Fibroblast of the aortic adventitia (primary cell): ENCODE data around the gene PNPLA1. TPM values are rescaled to one million over a fixed set of nuclear protein-coding genes. Genes with fewer than 3 reads are reported as not detected.

Source experiments
- DNase-seq: peaks from one replicate; pipeline ENCODE4 v3.0.0-alpha.2; 2010; ENCODE audit warnings: low read depth
- H3K4me3 ChIP-seq: 2 replicates; pipeline ENCODE4 v1.5.1; 2011; ENCODE audit warnings: low read depth, mild to moderate bottlenecking, control low read depth, low read length, moderate library complexity
- total RNA-seq: library from RNA; depleted of rRNA; stranded (reverse); fragments of >200 nt; gene quantifications from 2 replicates; pipeline ENCODE4 v1.2.3, GENCODE V29; 2012; ENCODE audit warnings: low replicate concordance
- TF ChIP-seq, protein P1 (sequence below): IDR thresholded peaks from 2 replicates; pipeline ENCODE4 v1.5.1; 2011; ENCODE audit warnings: mild to moderate bottlenecking, low read length, control low read depth, inconsistent platforms; ENCODE audit not compliant: insufficient read depth

Gene PNPLA1
- total RNA-seq, 1 donor = 0.09 TPM

DNA sequence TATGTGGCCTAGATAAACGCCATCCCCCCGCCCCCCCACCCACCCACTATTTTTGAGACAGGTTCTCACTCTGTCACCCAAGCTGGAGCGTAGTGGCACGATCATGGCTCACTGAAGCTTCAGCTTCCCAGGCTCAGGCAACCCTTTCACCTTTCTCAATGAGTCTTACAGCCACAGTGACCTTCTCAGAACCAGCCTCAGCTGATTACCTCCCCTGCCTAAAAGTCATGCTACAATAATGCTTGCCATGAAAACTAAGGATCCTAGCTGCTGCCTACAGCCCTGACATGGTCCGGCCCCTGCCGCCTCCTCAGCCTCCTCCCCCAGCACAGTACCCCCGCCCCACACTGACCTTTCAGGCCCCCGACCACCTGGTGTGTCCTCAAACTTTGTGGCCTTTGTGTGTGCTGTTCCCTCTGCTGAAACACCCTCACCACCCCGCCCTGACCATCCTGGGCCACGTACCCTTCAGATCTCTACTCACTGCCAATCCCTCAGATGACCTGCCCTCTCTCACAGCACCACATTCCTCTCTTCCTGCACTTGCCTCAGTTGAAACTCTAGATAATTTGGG is 31.3 kb downstream of the PNPLA1 start:
- no peak overlapping the region for H3K4me3 ChIP-seq
- no peak for DNase-seq
- TF ChIP-seq, protein P1, sequence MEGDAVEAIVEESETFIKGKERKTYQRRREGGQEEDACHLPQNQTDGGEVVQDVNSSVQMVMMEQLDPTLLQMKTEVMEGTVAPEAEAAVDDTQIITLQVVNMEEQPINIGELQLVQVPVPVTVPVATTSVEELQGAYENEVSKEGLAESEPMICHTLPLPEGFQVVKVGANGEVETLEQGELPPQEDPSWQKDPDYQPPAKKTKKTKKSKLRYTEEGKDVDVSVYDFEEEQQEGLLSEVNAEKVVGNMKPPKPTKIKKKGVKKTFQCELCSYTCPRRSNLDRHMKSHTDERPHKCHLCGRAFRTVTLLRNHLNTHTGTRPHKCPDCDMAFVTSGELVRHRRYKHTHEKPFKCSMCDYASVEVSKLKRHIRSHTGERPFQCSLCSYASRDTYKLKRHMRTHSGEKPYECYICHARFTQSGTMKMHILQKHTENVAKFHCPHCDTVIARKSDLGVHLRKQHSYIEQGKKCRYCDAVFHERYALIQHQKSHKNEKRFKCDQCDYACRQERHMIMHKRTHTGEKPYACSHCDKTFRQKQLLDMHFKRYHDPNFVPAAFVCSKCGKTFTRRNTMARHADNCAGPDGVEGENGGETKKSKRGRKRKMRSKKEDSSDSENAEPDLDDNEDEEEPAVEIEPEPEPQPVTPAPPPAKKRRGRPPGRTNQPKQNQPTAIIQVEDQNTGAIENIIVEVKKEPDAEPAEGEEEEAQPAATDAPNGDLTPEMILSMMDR = no peak

DNA sequence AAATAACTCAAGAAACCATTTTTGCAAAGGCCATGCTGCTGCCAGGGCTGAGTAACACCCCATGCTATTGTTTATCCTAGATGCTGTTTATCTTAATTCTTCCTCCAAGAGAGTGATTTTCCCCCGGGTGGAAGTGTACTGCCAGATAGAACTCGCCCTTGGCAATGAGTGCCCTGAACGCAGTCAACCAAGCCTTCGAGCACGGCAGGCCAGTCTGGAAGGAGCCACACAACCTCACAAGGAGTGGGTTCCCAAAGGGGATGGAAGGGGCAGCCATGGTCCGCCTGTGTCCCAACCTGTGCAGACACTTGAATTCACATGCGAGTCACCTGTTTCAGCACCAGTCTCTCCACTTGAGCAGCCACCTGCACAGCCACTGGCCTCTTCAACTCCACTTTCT is 31.9 kb downstream of the PNPLA1 start:
- H3K4me3 ChIP-seq = no peak overlapping the region
- DNase-seq = peak; percentile 75
- TF ChIP-seq, protein P1 = no peak

DNA sequence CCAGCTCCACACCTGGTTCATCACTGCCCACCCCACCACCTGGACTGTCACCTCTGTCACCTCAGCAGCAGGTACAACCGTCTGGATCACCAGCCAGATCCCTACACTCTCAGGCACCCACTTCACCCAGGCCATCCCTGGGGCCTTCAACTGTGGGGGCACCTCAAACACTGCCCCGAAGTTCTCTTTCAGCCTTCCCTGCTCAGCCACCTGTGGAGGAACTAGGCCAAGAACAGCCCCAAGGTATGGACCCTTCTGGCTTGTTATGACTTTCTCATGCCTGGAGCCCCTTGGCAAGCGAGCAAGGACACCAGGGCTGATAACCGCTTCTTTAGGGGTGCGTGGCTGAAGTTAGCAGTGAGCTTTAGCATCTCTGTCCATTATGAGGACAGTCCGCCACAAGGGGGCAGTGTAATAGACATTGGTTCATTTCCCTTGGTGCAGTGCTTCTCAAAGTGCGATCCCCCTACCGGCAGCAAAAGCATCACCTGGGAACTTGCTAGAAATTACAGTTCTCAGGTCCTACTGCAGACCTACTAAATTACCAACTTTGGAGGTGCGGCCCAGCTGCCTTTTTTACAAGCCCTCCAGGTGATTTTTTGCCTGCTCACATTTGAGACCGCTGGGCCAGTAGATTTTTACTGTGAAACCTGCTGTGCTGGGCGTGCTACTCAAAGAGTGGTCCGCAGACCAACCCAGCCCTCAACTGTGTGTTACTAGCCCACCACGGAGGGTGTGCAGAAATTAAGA is 32.5 kb downstream of the PNPLA1 start:
- TF ChIP-seq, protein P1 = peak; percentile 83
- H3K4me3 ChIP-seq = no peak overlapping the region
- peak; percentile 87 for DNase-seq

DNA sequence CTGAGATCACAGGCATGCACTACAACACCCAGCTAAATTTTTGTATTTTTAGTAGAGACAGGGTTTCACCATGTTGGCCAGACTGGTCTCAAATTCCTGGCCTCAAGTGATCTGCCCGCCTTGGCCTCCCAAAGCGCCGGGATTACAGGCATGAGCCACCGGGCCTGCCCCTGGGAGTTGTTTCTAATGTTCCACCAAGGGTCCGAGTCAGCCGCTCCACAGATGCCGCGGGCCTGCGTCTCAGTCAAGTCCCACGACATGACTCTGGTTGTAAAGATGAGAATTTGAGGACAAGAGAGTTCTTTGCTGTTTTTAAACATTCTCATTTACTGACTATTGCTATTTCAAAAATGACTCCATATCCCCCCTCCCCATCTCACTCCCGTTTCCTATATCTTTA is 36.0 kb downstream of the PNPLA1 start:
- TF ChIP-seq, protein P1 = no peak
- DNase-seq = no peak
- no peak overlapping the region for H3K4me3 ChIP-seq

DNA sequence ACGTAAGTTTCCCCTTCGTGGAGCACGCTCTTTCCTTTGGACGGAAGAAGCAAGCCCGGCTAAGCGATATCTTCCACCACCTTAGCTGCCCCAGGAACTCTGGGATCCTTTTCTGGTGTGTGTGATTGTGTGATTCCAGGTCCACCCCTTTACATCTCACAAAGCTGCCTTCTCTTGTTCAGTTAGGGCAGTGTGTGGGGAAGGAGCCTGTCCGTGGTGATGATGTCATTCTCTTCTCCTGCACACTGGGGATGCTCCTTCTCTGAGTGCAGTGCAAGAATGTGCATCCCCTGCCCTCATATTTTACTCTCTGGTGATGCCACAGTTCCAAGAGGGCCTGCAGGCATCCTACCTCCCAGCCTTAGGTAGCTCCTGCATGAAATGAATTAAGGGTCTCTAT is 36.5 kb downstream of the PNPLA1 start:
- TF ChIP-seq, protein P1 = no peak

DNA sequence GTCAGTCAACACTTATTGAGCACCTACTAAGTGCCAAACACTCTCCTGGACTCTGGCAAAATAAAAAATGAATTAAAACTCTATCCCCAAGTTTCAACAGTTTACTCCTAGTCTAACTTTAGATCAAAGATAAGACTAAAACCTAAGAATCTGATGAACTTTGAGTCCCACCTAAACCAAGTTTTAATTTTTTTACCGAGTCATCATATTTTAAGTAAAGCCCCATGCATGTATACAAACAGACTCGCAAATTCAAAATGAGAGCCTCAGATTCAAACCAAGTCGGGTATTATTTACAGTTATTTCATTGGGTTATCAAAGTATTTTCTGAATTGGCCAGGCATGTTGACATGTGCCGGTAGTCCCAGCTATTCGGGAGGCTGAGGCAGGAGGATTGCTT is 38.7 kb downstream of the PNPLA1 start:
- H3K4me3 ChIP-seq = no peak overlapping the region
- TF ChIP-seq, protein P1 = no peak
- no peak for DNase-seq

More for the DNA sequence above, 36.5 kb downstream of the PNPLA1 start:
- no peak for DNase-seq
- no peak overlapping the region for H3K4me3 ChIP-seq
